ENCODE results near the gene PKM.

PKM gene

GRCh38 chr15:72202801-72203506, 28.0 kb downstream of the PKM start:
- no peak overlapping the region for H3K27ac ChIP-seq (ENCODE audit: insufficient read depth, low read depth, low read length, poor library complexity, severe bottlenecking)
- WGBS, 2 experiments = 90 to 97% methylated on average over 8 of the region's 8 CpGs
- H3K36me3 ChIP-seq (ENCODE audit: control insufficient read depth, insufficient read depth, low read length) = peaks cover 78% of the 10 kb centered on the region

DNA sequence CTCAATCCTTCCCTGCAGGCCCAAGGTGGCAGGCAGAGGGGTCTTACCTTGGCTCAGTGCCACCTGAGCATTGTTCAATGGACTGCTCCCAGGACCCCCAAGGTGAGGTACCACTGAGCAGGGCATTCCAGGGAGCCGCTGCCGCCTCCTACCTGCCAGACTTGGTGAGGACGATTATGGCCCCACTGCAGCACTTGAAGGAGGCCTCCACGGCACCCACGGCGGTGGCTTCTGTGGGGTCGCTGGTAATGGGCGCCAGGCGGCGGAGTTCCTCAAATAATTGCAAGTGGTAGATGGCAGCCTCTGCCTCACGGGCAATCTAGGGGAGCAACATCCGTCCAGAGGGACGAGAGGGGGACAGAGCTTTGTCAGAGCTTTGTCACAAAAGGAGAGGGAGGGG, 28.7 kb downstream of the PKM start:
- H3K36me3 ChIP-seq (ENCODE audit: control insufficient read depth, insufficient read depth, low read length) = peaks cover 72% of the 10 kb centered on the region
- H3K4me3 ChIP-seq (ENCODE audit: insufficient read depth, low read depth, low read length) = no peak overlapping the region
- peaks cover 17% of the 10 kb centered on the region for H3K27me3 ChIP-seq (ENCODE audit: control insufficient read depth, insufficient read depth, low read length, poor library complexity, severe bottlenecking)
- no peaks in the 10 kb centered on the region for H3K9me3 ChIP-seq (ENCODE audit: control insufficient read depth, low read length)
- WGBS, 2 experiments = 95% methylated on average over 13 of the region's 13 CpGs
- H3K4me1 ChIP-seq (ENCODE audit: control insufficient read depth, insufficient read depth, low read length) = no peaks in the 10 kb centered on the region
- H3K27ac ChIP-seq (ENCODE audit: insufficient read depth, low read depth, low read length, poor library complexity, severe bottlenecking) = no peak overlapping the region

More at GRCh38 chr15:72202801-72203506, 28.0 kb downstream of the PKM start:
- Histone ChIP-seq H3K9me3 (ENCODE audit: control insufficient read depth, low read length) (no peaks in the 10 kb centered on the region), H3K4me1 (ENCODE audit: control insufficient read depth, insufficient read depth, low read length) (no peaks in the 10 kb centered on the region), H3K4me3 (ENCODE audit: insufficient read depth, low read depth, low read length) (no peak overlapping the region), H3K27me3 (ENCODE audit: control insufficient read depth, insufficient read depth, low read length, poor library complexity, severe bottlenecking) (peaks cover 11% of the 10 kb centered on the region)

GRCh38 chr15:72201391-72201921, 29.5 kb downstream of the PKM start:
- H3K36me3 ChIP-seq (ENCODE audit: control insufficient read depth, insufficient read depth, low read length) = peaks cover 63% of the 10 kb centered on the region
- no peak overlapping the region for H3K27ac ChIP-seq (ENCODE audit: insufficient read depth, low read depth, low read length, poor library complexity, severe bottlenecking)
- peaks cover 3% of the 10 kb centered on the region for H3K4me1 ChIP-seq (ENCODE audit: control insufficient read depth, insufficient read depth, low read length)
- no peak overlapping the region for H3K4me3 ChIP-seq (ENCODE audit: insufficient read depth, low read depth, low read length)
- 96 to 97% methylated on average over 3 of the region's 3 CpGs for WGBS, 2 experiments
- peaks cover 25% of the 10 kb centered on the region for H3K27me3 ChIP-seq (ENCODE audit: control insufficient read depth, insufficient read depth, low read length, poor library complexity, severe bottlenecking)
- no peaks in the 10 kb centered on the region for H3K9me3 ChIP-seq (ENCODE audit: control insufficient read depth, low read length)

DNA sequence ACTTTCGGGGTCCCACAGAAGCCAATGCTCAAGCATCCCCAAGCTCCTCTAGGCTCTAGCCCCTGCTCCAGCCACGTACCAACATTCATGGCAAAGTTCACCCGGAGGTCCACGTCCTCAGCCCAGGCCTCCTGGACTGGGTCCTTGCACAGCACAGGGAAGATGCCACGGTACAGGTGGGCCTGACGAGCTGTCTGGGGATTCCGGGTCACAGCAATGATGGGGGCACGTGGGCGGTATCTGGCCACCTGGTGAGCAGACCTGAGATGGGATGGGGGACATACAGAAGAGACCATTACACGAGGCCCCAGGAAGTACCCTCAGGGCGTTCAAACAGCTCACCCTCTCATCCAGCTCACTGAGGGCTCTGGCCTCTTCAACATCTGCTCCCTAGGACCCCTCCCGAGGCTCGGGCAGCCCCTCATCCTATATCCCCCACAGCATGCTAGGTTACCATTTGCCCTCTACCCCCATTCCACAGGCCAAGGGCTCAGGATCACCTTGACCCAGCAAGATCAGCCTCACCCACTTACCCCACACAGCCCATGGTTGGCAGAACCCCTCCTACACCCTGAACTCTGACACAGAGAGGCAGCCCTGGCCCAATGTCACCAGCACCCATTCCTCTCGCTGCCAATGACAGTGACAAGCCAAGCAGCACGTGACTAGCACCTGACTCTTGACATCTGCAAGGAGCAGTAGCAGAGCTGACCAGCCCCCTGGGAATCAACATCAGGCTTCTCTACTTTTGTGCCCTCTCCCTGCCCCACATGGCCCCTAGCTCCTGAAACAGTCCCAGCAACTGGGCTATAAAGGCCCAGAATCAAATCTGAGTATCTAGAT, 30.4 kb downstream of the PKM start:
- peaks cover 3% of the 10 kb centered on the region for H3K4me1 ChIP-seq (ENCODE audit: control insufficient read depth, insufficient read depth, low read length)
- no peaks in the 10 kb centered on the region for H3K9me3 ChIP-seq (ENCODE audit: control insufficient read depth, low read length)
- no peak overlapping the region for H3K4me3 ChIP-seq (ENCODE audit: insufficient read depth, low read depth, low read length)
- H3K27ac ChIP-seq (ENCODE audit: insufficient read depth, low read depth, low read length, poor library complexity, severe bottlenecking) = no peak overlapping the region
- H3K27me3 ChIP-seq (ENCODE audit: control insufficient read depth, insufficient read depth, low read length, poor library complexity, severe bottlenecking) = peaks cover 33% of the 10 kb centered on the region
- 93 to 96% methylated on average over 15 of the region's 15 CpGs for WGBS, 2 experiments
- peaks cover 55% of the 10 kb centered on the region for H3K36me3 ChIP-seq (ENCODE audit: control insufficient read depth, insufficient read depth, low read length)

DNA sequence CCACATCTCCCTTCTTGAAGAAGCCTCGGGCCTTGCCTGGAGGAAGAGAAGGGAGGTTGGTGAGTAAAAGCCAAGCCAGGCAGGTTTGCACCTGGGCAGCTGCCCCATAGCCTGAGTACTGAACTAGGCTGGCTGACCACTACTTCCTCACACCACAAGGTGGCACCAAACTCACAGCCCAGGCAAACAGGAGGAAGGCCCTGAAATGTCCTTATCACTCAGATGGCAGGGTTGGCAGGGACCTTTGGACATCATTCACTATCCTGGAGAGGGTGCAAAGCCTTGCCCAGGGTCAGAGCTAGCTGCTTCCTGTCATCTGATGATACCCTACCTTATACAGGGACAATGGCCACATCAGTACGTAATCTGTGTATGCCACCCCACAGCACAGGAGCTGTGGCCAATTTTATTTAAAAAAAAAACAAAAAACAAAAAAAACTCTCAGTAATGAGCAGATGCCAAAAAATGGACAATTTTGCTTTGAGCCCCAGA, 31.2 kb downstream of the PKM start:
- peaks cover 3% of the 10 kb centered on the region for H3K4me1 ChIP-seq (ENCODE audit: control insufficient read depth, insufficient read depth, low read length)
- no peak overlapping the region for H3K4me3 ChIP-seq (ENCODE audit: insufficient read depth, low read depth, low read length)
- no peaks in the 10 kb centered on the region for H3K9me3 ChIP-seq (ENCODE audit: control insufficient read depth, low read length)
- H3K27ac ChIP-seq (ENCODE audit: insufficient read depth, low read depth, low read length, poor library complexity, severe bottlenecking) = no peak overlapping the region
- peaks cover 47% of the 10 kb centered on the region for H3K36me3 ChIP-seq (ENCODE audit: control insufficient read depth, insufficient read depth, low read length)
- peaks cover 42% of the 10 kb centered on the region for H3K27me3 ChIP-seq (ENCODE audit: control insufficient read depth, insufficient read depth, low read length, poor library complexity, severe bottlenecking)
- WGBS, 2 experiments = 82 to 95% methylated on average over 2 of the region's 2 CpGs

DNA sequence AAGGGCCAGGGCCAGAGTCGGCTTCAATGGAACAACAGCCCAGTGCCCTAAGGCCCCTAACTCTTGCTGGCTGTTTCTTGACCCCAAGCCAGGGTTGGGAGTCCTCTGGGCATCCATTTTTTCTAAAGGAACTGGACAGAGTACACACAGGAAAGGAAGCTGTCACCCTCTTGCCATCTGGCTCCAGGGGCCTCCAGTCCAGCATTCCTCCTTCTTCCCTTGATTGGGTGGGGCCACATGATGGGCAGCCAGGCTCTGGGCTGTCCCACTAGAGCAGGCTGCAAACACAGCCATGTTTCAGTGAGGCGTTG, 31.8 kb downstream of the PKM start:
- Histone ChIP-seq H3K9me3 (ENCODE audit: control insufficient read depth, low read length) (no peaks in the 10 kb centered on the region), H3K4me3 (ENCODE audit: insufficient read depth, low read depth, low read length) (no peak overlapping the region), H3K4me1 (ENCODE audit: control insufficient read depth, insufficient read depth, low read length) (peaks cover 3% of the 10 kb centered on the region), H3K36me3 (ENCODE audit: control insufficient read depth, insufficient read depth, low read length) (peaks cover 42% of the 10 kb centered on the region), H3K27me3 (ENCODE audit: control insufficient read depth, insufficient read depth, low read length, poor library complexity, severe bottlenecking) (peaks cover 45% of the 10 kb centered on the region), H3K27ac (ENCODE audit: insufficient read depth, low read depth, low read length, poor library complexity, severe bottlenecking) (no peak overlapping the region)
- 94 to 96% methylated on average over 2 of the region's 2 CpGs for WGBS, 2 experiments

GRCh38 chr15:72198356-72199204, 32.4 kb downstream of the PKM start:
- peaks cover 36% of the 10 kb centered on the region for H3K36me3 ChIP-seq (ENCODE audit: control insufficient read depth, insufficient read depth, low read length)
- H3K4me1 ChIP-seq (ENCODE audit: control insufficient read depth, insufficient read depth, low read length) = peaks cover 3% of the 10 kb centered on the region
- no peak overlapping the region for H3K27ac ChIP-seq (ENCODE audit: insufficient read depth, low read depth, low read length, poor library complexity, severe bottlenecking)
- WGBS, 2 experiments = 76 to 84% methylated on average over 10 to 11 of the region's 11 CpGs
- H3K9me3 ChIP-seq (ENCODE audit: control insufficient read depth, low read length) = no peaks in the 10 kb centered on the region
- H3K4me3 ChIP-seq (ENCODE audit: insufficient read depth, low read depth, low read length) = no peak overlapping the region
- H3K27me3 ChIP-seq (ENCODE audit: control insufficient read depth, insufficient read depth, low read length, poor library complexity, severe bottlenecking) = peaks cover 46% of the 10 kb centered on the region

- H3K27me3 ChIP-seq (ENCODE audit: control insufficient read depth, insufficient read depth, low read length, poor library complexity, severe bottlenecking) = peaks cover 46% of the 10 kb centered on the region
- no peak within 1 kb of the TSS for H3K27ac ChIP-seq (ENCODE audit: insufficient read depth, low read depth, low read length, poor library complexity, severe bottlenecking)
- H3K36me3 ChIP-seq (ENCODE audit: control insufficient read depth, insufficient read depth, low read length) = peaks cover 27% of the 10 kb centered on the region
- peak within 1 kb of the TSS; percentile 28 for H3K4me3 ChIP-seq (ENCODE audit: insufficient read depth, low read depth, low read length)
- peaks cover 3% of the 10 kb centered on the region for H3K4me1 ChIP-seq (ENCODE audit: control insufficient read depth, insufficient read depth, low read length)
- 9% methylated on average over 80 to 83 of the region's 83 CpGs for WGBS, 2 experiments
- H3K9me3 ChIP-seq (ENCODE audit: control insufficient read depth, low read length) = no peaks in the 10 kb centered on the region
Measured at GRCh38 chr15:72197460-72198355, 33.3 kb downstream of the PKM start, which contains the start of gene GRAMD2A. Gene GRAMD2A (minus strand): TSS chr15:72197787.

DNA sequence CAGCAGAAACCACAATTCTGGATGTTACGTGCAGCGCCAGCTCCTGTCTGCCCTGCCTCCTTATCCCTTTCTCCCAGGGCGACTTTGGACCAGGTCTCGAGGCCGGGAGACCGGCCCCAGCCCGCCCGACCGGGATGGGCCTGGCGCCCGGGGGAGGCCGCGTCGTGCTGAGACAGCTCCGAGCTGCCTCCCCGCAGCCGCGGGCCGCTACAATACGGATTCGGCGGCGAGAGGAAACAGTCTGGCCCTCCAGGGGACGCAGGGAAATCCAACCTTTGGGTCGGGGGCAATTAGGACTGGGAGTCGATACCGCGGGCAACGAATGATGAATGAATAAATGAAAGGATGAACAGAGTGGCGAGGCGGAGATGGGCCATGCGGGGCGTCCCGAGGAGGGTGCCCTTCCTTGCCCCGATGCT, 33.9 kb downstream of the PKM start:
- Histone ChIP-seq H3K4me3 (ENCODE audit: insufficient read depth, low read depth, low read length) (peak overlapping the region; percentile 28), H3K27me3 (ENCODE audit: control insufficient read depth, insufficient read depth, low read length, poor library complexity, severe bottlenecking) (peaks cover 46% of the 10 kb centered on the region), H3K36me3 (ENCODE audit: control insufficient read depth, insufficient read depth, low read length) (peaks cover 21% of the 10 kb centered on the region), H3K9me3 (ENCODE audit: control insufficient read depth, low read length) (no peaks in the 10 kb centered on the region), H3K27ac (ENCODE audit: insufficient read depth, low read depth, low read length, poor library complexity, severe bottlenecking) (no peak overlapping the region), H3K4me1 (ENCODE audit: control insufficient read depth, insufficient read depth, low read length) (peaks cover 3% of the 10 kb centered on the region)
- WGBS, 2 experiments = 5% methylated on average over 35 of the region's 35 CpGs
